Loucy (cell line): Measurements from ENCODE around the gene TBPL2.

Experiments
- H2AFZ ChIP-seq: fragments of 200-600 bp; sonication (generic); 2 replicates; pipeline ENCODE4 v1.6.0; 2016; ENCODE audit warnings: antibody characterized with exemption, mild to moderate bottlenecking, low read length, moderate library complexity
- H3F3A ChIP-seq: fragments of 200-600 bp; 2 replicates; pipeline ENCODE4 v1.6.0; 2016; ENCODE audit warnings: antibody characterized with exemption, low read depth, mild to moderate bottlenecking
- H3K27me3 ChIP-seq: fragments of 200-600 bp; sonication (generic); 2 replicates; pipeline ENCODE4 v1.6.1; 2014; ENCODE audit warnings: low read length, mild to moderate bottlenecking; ENCODE audit not compliant: insufficient read depth, poor library complexity, severe bottlenecking
- H3K36me3 ChIP-seq: fragments of 200-600 bp; sonication (generic); 2 replicates; pipeline ENCODE4 v1.6.1; 2016; ENCODE audit warnings: low read length; ENCODE audit not compliant: insufficient read depth
- H3K4me1 ChIP-seq: fragments of 200-600 bp; sonication (generic); 2 replicates; pipeline ENCODE4 v1.5.1; 2014; ENCODE audit warnings: low read length, mild to moderate bottlenecking; ENCODE audit not compliant: insufficient read depth, poor library complexity, severe bottlenecking
- H3K4me2 ChIP-seq: fragments of 200-600 bp; sonication (generic); 2 replicates; pipeline ENCODE4 v1.6.0; 2014; ENCODE audit warnings: antibody characterized with exemption, low read length, low read depth, mild to moderate bottlenecking; ENCODE audit not compliant: poor library complexity, severe bottlenecking
- H3K4me3 ChIP-seq: fragments of 200-600 bp; sonication (generic); 2 replicates; pipeline ENCODE4 v1.5.1; 2014; ENCODE audit warnings: low read length, mild to moderate bottlenecking, mixed read lengths; ENCODE audit not compliant: poor library complexity, severe bottlenecking
- H3K79me2 ChIP-seq: fragments of 200-600 bp; sonication (generic); 2 replicates; pipeline ENCODE4 v1.6.1; 2014; ENCODE audit warnings: low read length; ENCODE audit not compliant: insufficient read depth
- H3K9ac ChIP-seq: fragments of 200-600 bp; sonication (generic); 2 replicates; pipeline ENCODE4 v1.6.0; 2014; ENCODE audit warnings: mild to moderate bottlenecking, low read depth, low read length, moderate library complexity; ENCODE audit not compliant: poor library complexity, severe bottlenecking
- H3K9me2 ChIP-seq: fragments of 200-600 bp; sonication (generic); replicated peaks from 2 replicates; pipeline ENCODE4 v1.6.1; 2016; ENCODE audit warnings: low read depth, low read length, mixed read lengths
- H3K9me3 ChIP-seq: fragments of 200-600 bp; sonication (generic); 2 replicates; pipeline ENCODE4 v1.6.1; 2014; ENCODE audit warnings: mild to moderate bottlenecking, antibody characterized with exemption, low read length, low read depth; ENCODE audit not compliant: insufficient read depth
- H4K20me1 ChIP-seq: fragments of 200-600 bp; sonication (generic); 2 replicates; pipeline ENCODE4 v1.6.0; 2014; ENCODE audit warnings: antibody characterized with exemption, low read length, mild to moderate bottlenecking; ENCODE audit not compliant: insufficient read depth, poor library complexity, severe bottlenecking
- CTCF ChIP-seq: fragments of 200-600 bp; sonication (generic); conservative IDR thresholded peaks from 2 replicates; pipeline ENCODE4 v1.5.1; 2014; ENCODE audit warnings: mild to moderate bottlenecking, antibody characterized with exemption, low read length
- EZH2phosphoT487 ChIP-seq: fragments of 200-600 bp; IDR thresholded peaks from 2 replicates; pipeline ENCODE4 v1.6.1; 2018; ENCODE audit warnings: antibody characterized with exemption, mild to moderate bottlenecking, moderate library complexity, borderline replicate concordance

Gene TBPL2

GRCh38 chr14:55381561-55381960, 58.9 kb downstream of the TBPL2 start:
- Histone ChIP-seq H3K79me2 (no peaks in the 10 kb centered on the region), H3K36me3 (peaks cover 29% of the 10 kb centered on the region; the same call in 1 of the 2 replicates), H4K20me1 (no peaks in the 10 kb centered on the region), H3K9me3 (no peaks in the 10 kb centered on the region), H2AFZ (no peak overlapping the region), H3K9ac (no peak overlapping the region), H3K4me3 (no peak overlapping the region), H3K4me2 (no peak overlapping the region), H3K4me1 (no peaks in the 10 kb centered on the region), H3K9me2 (no peaks in the 10 kb centered on the region), H3K27me3 (no peaks in the 10 kb centered on the region), H3F3A (no peaks in the 10 kb centered on the region)
- TF ChIP-seq CTCF (no peak), EZH2phosphoT487 (no peak)

DNA sequence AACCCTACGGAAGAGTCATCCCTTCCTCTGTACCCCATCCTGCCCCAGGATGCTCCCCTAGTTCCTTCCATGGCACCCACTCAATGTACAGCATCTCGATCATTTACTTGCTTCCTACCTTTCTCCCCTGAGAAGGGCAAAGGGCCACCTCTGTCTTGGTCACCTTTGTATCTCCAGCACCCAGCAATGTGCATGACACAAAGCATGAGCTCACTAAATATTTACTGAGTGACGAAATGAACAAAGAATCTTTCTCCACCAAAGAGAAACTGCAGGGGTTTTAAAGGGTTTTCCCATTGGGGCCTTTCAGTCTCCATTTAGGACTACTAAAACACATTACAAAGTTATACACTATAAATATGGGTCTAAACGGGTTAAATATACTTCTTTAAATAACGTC, 59.4 kb downstream of the TBPL2 start:
- H2AFZ ChIP-seq, result no peak overlapping the region
- H3K36me3 ChIP-seq, result peaks cover 31% of the 10 kb centered on the region; the same call in 1 of the 2 replicates
- H3K9me3 ChIP-seq, result no peaks in the 10 kb centered on the region
- no peaks in the 10 kb centered on the region for H3K9me2 ChIP-seq
- H3K9ac ChIP-seq, result no peak overlapping the region
- no peaks in the 10 kb centered on the region for H3K4me1 ChIP-seq
- H3F3A ChIP-seq, result no peaks in the 10 kb centered on the region
- no peaks in the 10 kb centered on the region for H3K27me3 ChIP-seq
- TF ChIP-seq EZH2phosphoT487, result no peak
- TF ChIP-seq CTCF, result no peak
- no peaks in the 10 kb centered on the region for H3K79me2 ChIP-seq
- no peaks in the 10 kb centered on the region for H4K20me1 ChIP-seq
- H3K4me3 ChIP-seq, result no peak overlapping the region
- no peak overlapping the region for H3K4me2 ChIP-seq

GRCh38 chr14:55377236-55377635, 63.2 kb downstream of the TBPL2 start:
- Histone ChIP-seq H3F3A (peaks cover 6% of the 10 kb centered on the region; the same call in 1 of the 2 replicates), H3K36me3 (peaks cover 32% of the 10 kb centered on the region; the same call in 1 of the 2 replicates), H3K4me1 (peaks cover 15% of the 10 kb centered on the region), H3K79me2 (no peaks in the 10 kb centered on the region), H3K9me2 (no peaks in the 10 kb centered on the region), H3K4me3 (no peak overlapping the region), H4K20me1 (no peaks in the 10 kb centered on the region), H3K9me3 (no peaks in the 10 kb centered on the region), H2AFZ (no peak overlapping the region), H3K27me3 (no peaks in the 10 kb centered on the region), H3K9ac (no peak overlapping the region), H3K4me2 (no peak overlapping the region)
- TF ChIP-seq EZH2phosphoT487 (no peak), CTCF (peak; percentile 32)
